Metanephros (tissue), 2 donors: ENCODE measurements around the gene RANBP10. TPM values are rescaled to one million over a fixed set of nuclear protein-coding genes. Genes with fewer than 3 reads are reported as not detected.

ENCODE experiments used
- small RNA-seq: library from RNA; depleted of rRNA; stranded (forward); fragments of <200 nt; gene quantifications from one replicate; pipeline ENCODE3, GENCODE V24; 2014; ENCODE audit warnings: low replicate concordance
- total RNA-seq: library from RNA; depleted of rRNA; stranded (reverse); fragments of >200 nt; gene quantifications from one replicate; pipeline ENCODE4 v1.2.3, GENCODE V29; 2014

Gene RANBP10
- 18.7 TPM for total RNA-seq

DNA sequence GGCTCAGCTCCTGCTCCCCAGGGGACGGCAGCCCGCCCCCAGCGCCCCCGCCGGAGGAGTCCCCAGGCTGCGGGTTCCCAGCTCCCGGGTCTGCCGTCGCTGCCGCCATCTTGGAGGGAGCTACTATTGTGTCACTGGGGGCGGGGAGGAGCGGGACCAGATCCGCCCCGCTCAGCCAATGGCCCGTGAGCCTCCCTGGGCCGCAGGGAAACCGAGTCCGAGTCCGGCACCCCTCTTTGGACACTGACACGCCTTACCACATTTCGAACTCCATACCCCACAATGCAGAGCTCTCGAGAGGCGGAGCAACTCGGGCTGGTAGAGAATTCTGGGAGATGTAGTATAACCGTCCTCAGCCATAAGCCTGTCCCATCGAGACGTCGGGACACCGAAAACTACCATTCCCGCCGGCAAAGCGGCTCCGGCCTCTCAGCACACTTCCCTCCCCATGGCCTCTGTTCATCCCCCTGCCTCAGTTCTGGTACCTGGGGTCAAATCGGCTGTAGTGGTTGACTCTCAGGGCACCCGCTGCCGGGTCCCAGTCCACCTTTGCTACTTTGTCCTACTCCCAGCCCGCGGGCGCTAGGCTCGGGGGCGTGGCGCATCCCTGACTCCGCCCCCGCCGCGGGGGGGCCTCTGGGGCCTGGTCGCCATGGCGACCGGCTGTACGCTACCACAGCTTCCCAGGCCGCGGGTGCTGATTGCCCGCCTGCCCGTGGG lies at the start of gene RANBP10, which contains the start of gene TSNAXIP1:
Gene RANBP10, minus strand, starts transcription at position 133 of the 720 bp plus-strand sequence. Its CDS starts 24 bp downstream, at position 109.
Gene TSNAXIP1, plus strand, starts transcription at position 462 of the 720 bp plus-strand sequence. CDS start 261 bp downstream, outside the sequence.

DNA sequence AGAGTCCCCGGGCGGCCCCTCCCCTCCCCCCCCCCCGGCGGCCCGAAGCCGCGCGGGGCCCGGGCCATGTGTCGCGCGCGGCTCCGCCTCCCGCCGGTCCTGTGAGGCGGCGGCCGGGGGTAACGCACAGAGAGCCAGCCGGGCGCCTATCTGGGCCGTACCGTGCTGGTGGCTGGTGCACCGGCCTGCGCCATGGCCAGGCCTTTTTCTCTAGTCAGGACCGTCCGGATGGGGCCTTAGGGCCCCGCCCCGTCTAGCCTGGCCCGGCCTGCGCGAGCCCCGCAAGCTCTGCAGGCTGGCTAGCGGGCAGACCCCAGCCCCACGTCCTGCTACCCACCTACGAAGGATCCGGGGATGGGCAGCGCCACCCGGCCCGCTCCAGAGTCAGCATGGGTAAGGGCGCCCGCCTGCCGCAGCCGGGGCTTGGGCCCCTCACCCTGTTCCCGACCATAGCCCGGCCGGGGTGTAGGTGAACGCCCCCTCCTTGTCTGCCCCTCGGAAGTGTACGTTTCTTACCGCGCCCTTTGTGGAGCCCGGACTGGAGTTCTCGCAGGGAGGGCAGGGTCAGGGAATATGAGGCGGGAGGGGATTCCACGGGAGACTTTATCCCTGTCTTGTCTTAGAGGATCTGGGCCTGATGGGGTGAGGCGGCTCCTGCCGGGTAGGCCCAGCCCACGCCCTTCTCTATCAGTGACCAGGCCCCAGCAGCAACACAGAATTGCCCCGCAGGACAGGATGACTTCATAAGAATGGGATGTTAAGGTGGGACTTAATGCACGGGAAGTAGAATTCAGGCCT lies 40.9 kb upstream of the RANBP10 start, which contains the start of gene CENPT:
Gene CENPT, minus strand, starts transcription at position 630 of the 798 bp plus-strand sequence. CDS start 13,834 bp downstream, outside the sequence.

GRCh38 chr16:67846320-67847063 lies 40.1 kb upstream of the RANBP10 start, which contains the start of gene NUTF2:
Gene NUTF2 (plus strand): TSS chr16:67846933. CDS start chr16:67865131, 18,198 bp downstream.

GRCh38 chr16:67841816-67842508 lies 35.6 kb upstream of the RANBP10 start, which contains the start of gene THAP11:
Gene THAP11 (plus strand): TSS chr16:67842320. CDS start chr16:67842555, 235 bp downstream.

GRCh38 chr16:67719048-67719777 lies 87.1 kb downstream of the RANBP10 start, which contains the start of gene GFOD2:
Gene GFOD2 (minus strand): TSS chr16:67719316. CDS start chr16:67685715, 33,601 bp downstream.

Small RNA genes within 50 kb of the gene (small RNA-seq; reads per million reads assigned to genes)
- not detected for gene AC040162.2

Other genes with a start within 250 kb of the RANBP10 start
- gene CTCF, start 244.0 kb downstream of the RANBP10 start, total RNA-seq: 49.9 TPM
- 0.64 TPM for gene CARMIL2, start 161.4 kb downstream of the RANBP10 start, total RNA-seq
- 20.1 TPM for gene ACD, start 146.3 kb downstream of the RANBP10 start, total RNA-seq
- gene PARD6A, start 145.6 kb downstream of the RANBP10 start, total RNA-seq: 3.9 TPM
- gene ENKD1, start 139.8 kb downstream of the RANBP10 start, total RNA-seq: 18.1 TPM
- gene C16orf86, start 139.7 kb downstream of the RANBP10 start, total RNA-seq: 3.9 TPM
- 18.4 TPM for gene GFOD2, start 87.2 kb downstream of the RANBP10 start, total RNA-seq
- gene TSNAXIP1, start 329 bp upstream of the RANBP10 start, total RNA-seq: 5.4 TPM
- gene THAP11, start 35.8 kb upstream of the RANBP10 start, total RNA-seq: 37.0 TPM
- gene NUTF2, start 40.4 kb upstream of the RANBP10 start, total RNA-seq: 115 TPM
- gene CENPT, start 41.1 kb upstream of the RANBP10 start, total RNA-seq: 39.8 TPM
- gene EDC4, start 66.5 kb upstream of the RANBP10 start, total RNA-seq: 82.0 TPM
- gene NRN1L, start 78.3 kb upstream of the RANBP10 start, total RNA-seq: 1.2 TPM
- 26.0 TPM for gene PSKH1, start 86.7 kb upstream of the RANBP10 start, total RNA-seq
- 0.18 TPM for gene CTRL, start 125.3 kb upstream of the RANBP10 start, total RNA-seq
- gene PSMB10, start 130.3 kb upstream of the RANBP10 start, total RNA-seq: 54.2 TPM
- gene LCAT, start 137.6 kb upstream of the RANBP10 start, total RNA-seq: 10.1 TPM
- gene SLC12A4, start 162.1 kb upstream of the RANBP10 start, total RNA-seq: 45.4 TPM
- gene DPEP3, start 173.9 kb upstream of the RANBP10 start, total RNA-seq: not detected
- gene DPEP2, start 192.9 kb upstream of the RANBP10 start, total RNA-seq: 2.7 TPM
- not detected for gene DPEP2NB, start 209.4 kb upstream of the RANBP10 start, total RNA-seq
- 10.2 TPM for gene DDX28, start 216.7 kb upstream of the RANBP10 start, total RNA-seq
- 11.3 TPM for gene DUS2, start 216.7 kb upstream of the RANBP10 start, total RNA-seq